Gastrocnemius medialis (tissue), 4 donors: ENCODE measurements around the gene COL9A3.

Experiments used
- CTCF ChIP-seq, 5 experiments: fragments of 450-650 bp in 3 of 5; fragments of 200-600 bp in 2 of 5; sonication (generic) in 2 of 5; IDR thresholded peaks in 4 of 5; conservative IDR thresholded peaks in 1 of 5; 1 replicate in 4 of 5; 2 replicates in 1 of 5; pipeline ENCODE4 v1.5.1; 2016 to 2019; ENCODE audit warnings: antibody characterized with exemption in 5 of 5, mild to moderate bottlenecking in 3 of 5, moderate library complexity in 3 of 5
- POLR2A ChIP-seq, 2 donors: fragments of 450-650 bp; IDR thresholded peaks; one replicate each; pipeline ENCODE4 v1.6.1; 2017; ENCODE audit warnings: antibody characterized with exemption in 2 of 2, mild to moderate bottlenecking in 2 of 2, moderate library complexity in 2 of 2

GRCh38 chr20:62822788-62823651, 6.2 kb downstream of the COL9A3 start:
- TF ChIP-seq POLR2A (IDR thresholded peaks at IDR 0.05): no peak
- TF ChIP-seq CTCF (IDR thresholded peaks at IDR 0.05 in 4 of 5, conservative IDR thresholded peaks at IDR 0.05 in 1 of 5): no peak
